Tibial nerve (tissue), 4 donors: ENCODE measurements around the gene NUBP2.

ENCODE experiments used
- EP300 ChIP-seq, 2 donors: sonication (generic); formaldehyde crosslinking; IDR thresholded peaks; one replicate each; pipeline ENCODE4 v1.6.1; 2017; ENCODE audit warnings: antibody characterized with exemption in 2 of 2, mild to moderate bottlenecking in 1 of 2
- POLR2A ChIP-seq, 2 donors: fragments of 450-650 bp; IDR thresholded peaks; one replicate each; pipeline ENCODE4 v1.6.1; 2017; ENCODE audit warnings: antibody characterized with exemption in 2 of 2, mild to moderate bottlenecking in 2 of 2, moderate library complexity in 2 of 2
- TF ChIP-seq, protein P1 (sequence below), 5 experiments: fragments of 200-600 bp in 3 of 5; fragments of 450-650 bp in 2 of 5; sonication (generic) in 3 of 5; IDR thresholded peaks; one replicate each; pipeline ENCODE4 v1.5.1; 2016 to 2019; ENCODE audit warnings: antibody characterized with exemption in 5 of 5, mild to moderate bottlenecking in 3 of 5, moderate library complexity in 2 of 5

DNA sequence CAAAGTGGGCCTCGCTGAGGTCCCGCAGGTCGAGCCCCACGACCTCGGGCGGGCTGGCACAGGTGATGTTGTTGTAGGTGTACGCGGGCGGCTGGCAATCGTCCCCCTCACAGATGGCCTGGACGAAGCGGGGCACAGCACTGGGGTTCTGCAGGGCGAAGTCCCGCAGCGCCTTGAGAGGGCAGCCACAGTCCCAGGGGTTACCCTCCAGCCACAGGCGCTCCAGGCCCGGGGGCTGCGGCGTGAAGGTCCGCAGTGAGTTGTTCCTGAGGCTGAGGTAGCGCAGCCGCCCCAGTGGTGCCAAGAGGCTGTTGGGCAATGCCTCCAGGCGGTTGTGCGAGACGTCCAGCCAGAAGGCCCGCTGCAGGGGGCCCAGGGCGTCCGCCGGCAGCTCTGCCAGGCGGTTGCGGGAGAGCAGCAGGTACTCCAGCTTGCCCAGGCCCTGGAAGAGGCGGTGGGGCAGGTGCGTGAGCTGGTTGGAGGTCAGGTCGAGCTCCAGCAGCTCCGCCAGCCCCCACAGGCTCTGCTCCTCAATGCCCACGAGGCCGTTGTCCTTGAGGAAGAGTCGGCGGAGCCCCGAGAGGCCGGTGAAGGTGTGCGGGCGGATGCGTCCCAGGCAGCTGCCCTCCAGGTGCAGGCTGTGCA lies 8.0 kb downstream of the NUBP2 start:
- TF ChIP-seq POLR2A (IDR thresholded peaks at IDR 0.05): no peak
- TF ChIP-seq, protein P1, sequence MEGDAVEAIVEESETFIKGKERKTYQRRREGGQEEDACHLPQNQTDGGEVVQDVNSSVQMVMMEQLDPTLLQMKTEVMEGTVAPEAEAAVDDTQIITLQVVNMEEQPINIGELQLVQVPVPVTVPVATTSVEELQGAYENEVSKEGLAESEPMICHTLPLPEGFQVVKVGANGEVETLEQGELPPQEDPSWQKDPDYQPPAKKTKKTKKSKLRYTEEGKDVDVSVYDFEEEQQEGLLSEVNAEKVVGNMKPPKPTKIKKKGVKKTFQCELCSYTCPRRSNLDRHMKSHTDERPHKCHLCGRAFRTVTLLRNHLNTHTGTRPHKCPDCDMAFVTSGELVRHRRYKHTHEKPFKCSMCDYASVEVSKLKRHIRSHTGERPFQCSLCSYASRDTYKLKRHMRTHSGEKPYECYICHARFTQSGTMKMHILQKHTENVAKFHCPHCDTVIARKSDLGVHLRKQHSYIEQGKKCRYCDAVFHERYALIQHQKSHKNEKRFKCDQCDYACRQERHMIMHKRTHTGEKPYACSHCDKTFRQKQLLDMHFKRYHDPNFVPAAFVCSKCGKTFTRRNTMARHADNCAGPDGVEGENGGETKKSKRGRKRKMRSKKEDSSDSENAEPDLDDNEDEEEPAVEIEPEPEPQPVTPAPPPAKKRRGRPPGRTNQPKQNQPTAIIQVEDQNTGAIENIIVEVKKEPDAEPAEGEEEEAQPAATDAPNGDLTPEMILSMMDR (IDR thresholded peaks at IDR 0.05): no peak
- no peak for TF ChIP-seq EP300 (IDR thresholded peaks at IDR 0.05)
